Ectodermal cell (in vitro differentiated cells): ENCODE data around the gene ZNF597.
A peak's percentile ranks its signal among the peaks of the same experiment; 100 is the strongest.

ENCODE experiments used
- H3K27ac ChIP-seq: 2 replicates; pipeline ENCODE4 v1.7.0; 2013; ENCODE audit warnings: mild to moderate bottlenecking, low read depth, low read length; ENCODE audit not compliant: insufficient read depth, poor library complexity, severe bottlenecking
- H3K27me3 ChIP-seq: 2 replicates; pipeline ENCODE4 v1.7.0; 2013; ENCODE audit warnings: mild to moderate bottlenecking, low read length; ENCODE audit not compliant: insufficient read depth, control insufficient read depth, poor library complexity, severe bottlenecking
- H3K36me3 ChIP-seq: one replicate; pipeline ENCODE4 v1.7.0; 2013; ENCODE audit warnings: low read length; ENCODE audit not compliant: control insufficient read depth, insufficient read depth
- H3K4me1 ChIP-seq: one replicate; pipeline ENCODE4 v1.7.0; 2013; ENCODE audit warnings: low read length; ENCODE audit not compliant: control insufficient read depth, insufficient read depth
- H3K4me3 ChIP-seq: 2 replicates; pipeline ENCODE4 v1.7.0; 2013; ENCODE audit warnings: low read depth, low read length, control low read depth; ENCODE audit not compliant: insufficient read depth
- H3K9me3 ChIP-seq: 2 replicates; pipeline ENCODE4 v1.7.0; 2013; ENCODE audit warnings: mild to moderate bottlenecking, low read length, moderate library complexity; ENCODE audit not compliant: control insufficient read depth
- WGBS, 2 experiments: methylation state at CpG; one replicate each; pipeline ENCODE4 v1.1.7; 2013; ENCODE audit warnings: missing lambda C conversion rate in 2 of 2; 5-methylcytosine and 5-hydroxymethylcytosine counted together

Gene ZNF597

GRCh38 chr16:3454631-3455147 is 11.4 kb upstream of the ZNF597 start:
- H3K27me3 ChIP-seq, result no peaks in the 10 kb centered on the region
- H3K27ac ChIP-seq, result no peak overlapping the region
- H3K9me3 ChIP-seq, result no peaks in the 10 kb centered on the region
- no peak overlapping the region for H3K4me3 ChIP-seq
- peaks cover 6% of the 10 kb centered on the region for H3K4me1 ChIP-seq
- no peaks in the 10 kb centered on the region for H3K36me3 ChIP-seq
- 93 to 95% methylated on average over 10 of the region's 10 CpGs for WGBS, 2 experiments

GRCh38 chr16:3454093-3454492 is 10.8 kb upstream of the ZNF597 start:
- no peak overlapping the region for H3K27ac ChIP-seq
- WGBS, 2 experiments, result 83 to 85% methylated on average over 5 of the region's 5 CpGs

GRCh38 chr16:3444032-3444388 is 706 bp upstream of the ZNF597 start:
- Histone ChIP-seq H3K27me3 (no peaks in the 10 kb centered on the region), H3K4me3 (peak overlapping the region; percentile 64), H3K4me1 (no peaks in the 10 kb centered on the region), H3K36me3 (no peaks in the 10 kb centered on the region), H3K27ac (no peak overlapping the region), H3K9me3 (no peaks in the 10 kb centered on the region)
- 35 to 50% methylated on average over 10 of the region's 10 CpGs for WGBS, 2 experiments

More at GRCh38 chr16:3454093-3454492, 10.8 kb upstream of the ZNF597 start:
- no peaks in the 10 kb centered on the region for H3K27me3 ChIP-seq
- no peaks in the 10 kb centered on the region for H3K9me3 ChIP-seq
- no peaks in the 10 kb centered on the region for H3K36me3 ChIP-seq
- no peak overlapping the region for H3K4me3 ChIP-seq
- H3K4me1 ChIP-seq, result peaks cover under 1% of the 10 kb centered on the region

GRCh38 chr16:3439637-3440036 is 3.7 kb downstream of the ZNF597 start:
- Histone ChIP-seq H3K27ac (no peak overlapping the region), H3K4me1 (no peaks in the 10 kb centered on the region), H3K27me3 (no peaks in the 10 kb centered on the region), H3K9me3 (no peaks in the 10 kb centered on the region), H3K36me3 (no peaks in the 10 kb centered on the region), H3K4me3 (no peak overlapping the region)
- 76 to 95% methylated on average over 3 of the region's 4 CpGs for WGBS, 2 experiments

DNA sequence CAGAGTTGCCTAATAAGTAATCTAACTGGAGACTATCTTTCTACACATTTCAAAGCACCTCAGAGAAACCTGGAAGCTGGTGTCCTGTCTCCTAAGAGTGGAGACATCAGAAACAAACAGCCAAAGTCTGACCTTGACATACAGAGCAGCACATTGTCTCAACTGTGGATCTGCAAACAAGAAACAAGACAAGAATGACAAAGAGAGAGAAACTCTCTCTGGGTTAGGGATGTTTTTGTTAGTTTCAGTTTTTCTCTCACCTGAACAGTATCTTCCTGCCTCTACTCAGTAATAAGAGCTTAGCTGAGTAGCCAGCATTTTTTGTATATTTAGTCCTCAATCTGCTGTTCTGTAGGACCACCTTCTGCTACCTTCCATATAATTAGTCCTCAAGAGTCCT is 8.9 kb downstream of the ZNF597 start:
- Histone ChIP-seq H3K4me3 (no peak overlapping the region), H3K27ac (no peak overlapping the region), H3K9me3 (no peaks in the 10 kb centered on the region), H3K27me3 (no peaks in the 10 kb centered on the region), H3K4me1 (no peaks in the 10 kb centered on the region), H3K36me3 (no peaks in the 10 kb centered on the region)

DNA sequence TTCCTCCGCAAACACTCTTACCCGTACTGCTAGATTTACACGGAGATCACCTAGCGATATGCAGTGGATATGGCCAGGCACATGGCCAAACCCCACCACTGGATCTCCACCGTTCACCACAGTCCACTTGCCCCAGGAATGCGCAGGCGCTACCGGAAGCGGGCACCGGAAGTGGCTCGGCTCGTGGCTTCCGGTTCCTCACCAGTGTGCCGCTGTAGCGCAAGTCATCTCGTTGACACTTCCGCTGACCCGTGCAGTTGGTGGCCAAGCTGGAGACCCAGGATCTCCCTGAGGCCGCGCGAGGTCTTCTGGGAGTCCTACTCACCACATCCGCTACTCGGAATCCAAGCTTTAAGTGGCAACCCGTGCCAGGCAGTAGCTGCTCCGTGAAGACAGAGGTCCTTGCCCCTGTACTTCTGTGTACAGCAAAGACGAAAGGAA is 11.5 kb downstream of the ZNF597 start:
- Histone ChIP-seq H3K27me3 (no peaks in the 10 kb centered on the region), H3K4me3 (no peak overlapping the region), H3K36me3 (no peaks in the 10 kb centered on the region), H3K9me3 (no peaks in the 10 kb centered on the region), H3K27ac (no peak overlapping the region), H3K4me1 (no peaks in the 10 kb centered on the region)
- WGBS, 2 experiments, result 95 to 96% methylated on average over 26 of the region's 26 CpGs

- H3K4me1 ChIP-seq, result no peaks in the 10 kb centered on the region
- no peaks in the 10 kb centered on the region for H3K27me3 ChIP-seq
- WGBS, 2 experiments, result 88 to 90% methylated on average over 29 of the region's 29 CpGs
- no peak overlapping the region for H3K4me3 ChIP-seq
- H3K27ac ChIP-seq, result no peak overlapping the region
- H3K9me3 ChIP-seq, result peaks cover 2% of the 10 kb centered on the region
- peaks cover 2% of the 10 kb centered on the region for H3K36me3 ChIP-seq
These were observed 29.4 kb downstream of the ZNF597 start for GRCh38 chr16:3413730-3414379.

DNA sequence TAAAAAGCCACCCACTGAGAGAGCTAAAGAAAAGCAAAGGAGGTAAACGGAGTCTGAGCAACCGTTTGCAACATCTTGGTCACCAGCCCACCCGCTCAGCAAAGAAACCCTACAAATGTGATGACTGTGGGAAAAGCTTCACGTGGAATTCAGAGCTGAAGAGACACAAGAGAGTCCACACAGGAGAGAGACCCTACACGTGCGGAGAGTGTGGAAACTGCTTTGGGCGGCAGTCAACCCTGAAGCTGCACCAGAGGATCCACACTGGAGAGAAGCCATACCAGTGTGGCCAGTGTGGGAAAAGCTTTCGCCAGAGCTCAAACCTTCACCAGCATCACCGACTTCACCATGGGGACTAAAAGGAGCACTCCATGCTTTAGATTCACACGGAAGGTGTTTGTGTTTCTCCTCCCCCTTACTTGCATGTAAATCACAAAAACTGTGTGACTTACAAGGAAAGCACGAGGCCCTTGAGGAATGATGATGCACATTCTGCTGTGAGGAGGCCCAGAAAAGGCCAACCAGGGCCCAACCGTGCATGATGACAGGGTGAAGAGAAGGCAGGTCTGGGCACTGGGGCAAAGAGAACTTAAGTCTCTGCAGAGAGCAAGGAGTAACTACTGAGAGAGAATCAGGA is 34.6 kb downstream of the ZNF597 start:
- no peak overlapping the region for H3K27ac ChIP-seq
- H3K4me1 ChIP-seq, result no peaks in the 10 kb centered on the region
- peaks cover 41% of the 10 kb centered on the region for H3K36me3 ChIP-seq
- H3K9me3 ChIP-seq, result peaks cover 2% of the 10 kb centered on the region
- no peak overlapping the region for H3K4me3 ChIP-seq
- WGBS, 2 experiments, result 96% methylated on average over 12 of the region's 12 CpGs
- H3K27me3 ChIP-seq, result no peaks in the 10 kb centered on the region

DNA sequence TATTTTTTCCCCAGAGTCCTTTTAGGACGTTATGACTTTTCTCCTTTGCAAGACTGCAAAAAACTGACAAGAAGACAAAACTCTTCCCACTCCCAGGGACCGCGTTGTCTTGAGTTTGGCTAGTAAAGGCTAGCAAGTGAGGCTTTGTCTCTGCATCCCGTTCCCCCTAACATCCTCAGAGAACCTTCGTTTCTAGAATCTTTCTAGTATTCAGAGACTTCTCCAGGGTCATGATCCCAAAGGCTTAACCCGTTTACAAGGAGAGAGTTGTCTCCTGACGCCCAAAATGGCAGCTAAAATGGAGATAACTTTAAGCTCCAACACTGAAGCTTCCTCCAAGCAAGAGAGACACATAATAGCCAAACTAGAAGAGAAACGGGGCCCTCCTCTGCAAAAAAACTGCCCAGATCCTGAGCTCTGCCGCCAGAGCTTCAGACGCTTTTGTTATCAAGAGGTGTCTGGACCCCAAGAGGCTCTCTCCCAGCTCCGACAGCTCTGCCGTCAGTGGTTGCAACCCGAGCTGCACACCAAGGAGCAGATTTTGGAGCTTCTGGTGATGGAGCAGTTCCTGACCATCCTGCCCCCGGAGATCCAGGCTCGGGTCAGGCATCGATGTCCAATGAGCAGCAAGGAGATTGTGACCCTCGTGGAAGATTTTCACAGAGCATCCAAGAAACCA is 41.4 kb downstream of the ZNF597 start:
- Histone ChIP-seq H3K27me3 (no peaks in the 10 kb centered on the region), H3K27ac (no peak overlapping the region), H3K4me1 (peaks cover 3% of the 10 kb centered on the region), H3K36me3 (peaks cover 43% of the 10 kb centered on the region), H3K4me3 (peak overlapping the region; percentile 91), H3K9me3 (no peaks in the 10 kb centered on the region)
- WGBS, 2 experiments, result 25% methylated on average over 17 of the region's 17 CpGs
